CD4-positive, alpha-beta memory T cell (primary cell): ENCODE measurements around the gene ENPP4. TPM values are rescaled to one million over a fixed set of nuclear protein-coding genes. Genes with fewer than 3 reads are reported as not detected.
"Not testable (repeated sequence)": the region's sequence is repeated elsewhere in the genome, so short reads cannot be mapped to it uniquely, and the experiment has no call there.

Experiments used
- CTCF ChIA-PET: fragments of 350-600 bp; sonication (Branson Sonifier 250); formaldehyde crosslinking; loops from one replicate; lab custom pipeline; 2021; ENCODE audit warnings: inconsistent platforms; ENCODE audit not compliant: partially characterized antibody; lab: Charles Lee
- POLR2A ChIA-PET: fragments of 350-600 bp; sonication (Branson Sonifier 250); formaldehyde crosslinking; loops from one replicate; lab custom pipeline; 2021; ENCODE audit not compliant: partially characterized antibody; lab: Charles Lee
- DNase-seq, 5 donors: peaks; one replicate each; pipeline versions ENCODE4 v3.0.0 to v3.0.0-alpha.2; 2020 to 2022; ENCODE audit warnings: mixed read lengths in 1 of 5
- H3K27ac ChIP-seq: one replicate; pipeline ENCODE4 v1.7.0; 2013; ENCODE audit warnings: low read depth, low read length
- H3K27me3 ChIP-seq: 2 replicates; pipeline ENCODE4 v1.7.0; 2013; ENCODE audit warnings: mild to moderate bottlenecking, low read length, moderate library complexity; ENCODE audit not compliant: insufficient read depth
- H3K36me3 ChIP-seq: 2 replicates; pipeline ENCODE4 v1.7.0; 2013; ENCODE audit warnings: mild to moderate bottlenecking, low read length, moderate library complexity; ENCODE audit not compliant: insufficient read depth
- H3K4me1 ChIP-seq: 2 replicates; pipeline ENCODE4 v1.7.0; 2013; ENCODE audit warnings: mild to moderate bottlenecking, low read length, moderate library complexity; ENCODE audit not compliant: insufficient read depth
- H3K4me3 ChIP-seq, 2 donors: one replicate each; pipeline ENCODE4 v1.7.0; 2013; ENCODE audit warnings: low read length in 2 of 2, mild to moderate bottlenecking in 1 of 2
- H3K9me3 ChIP-seq, 2 donors: one replicate each; pipeline ENCODE4 v1.7.0; 2013; ENCODE audit warnings: low read length in 2 of 2, control low read depth in 1 of 2; ENCODE audit not compliant: control insufficient read depth in 1 of 2
- H3K27ac Mint-ChIP-seq, 7 donors: one replicate each; pipeline ENCODE4 v1.8.0; 2020 to 2021; ENCODE audit warnings: mixed read lengths in 7 of 7, mild to moderate bottlenecking in 6 of 7, inconsistent platforms in 3 of 7, moderate library complexity in 3 of 7
- H3K27me3 Mint-ChIP-seq, 2 donors: one replicate each; pipeline ENCODE4 v1.8.0; 2020 to 2021; ENCODE audit warnings: mixed read lengths in 2 of 2
- H3K36me3 Mint-ChIP-seq, 2 donors: one replicate each; pipeline ENCODE4 v1.8.0; 2020 to 2021; ENCODE audit warnings: mixed read lengths in 2 of 2, inconsistent platforms in 1 of 2, mild to moderate bottlenecking in 1 of 2
- H3K4me1 Mint-ChIP-seq, 4 donors: one replicate each; pipeline ENCODE4 v1.8.0; 2020 to 2021; ENCODE audit warnings: mixed read lengths in 4 of 4, mild to moderate bottlenecking in 1 of 4
- H3K4me3 Mint-ChIP-seq, 8 donors: one replicate each; pipeline ENCODE4 v1.8.0; 2020 to 2021; ENCODE audit warnings: mixed read lengths in 8 of 8, mild to moderate bottlenecking in 7 of 8, moderate library complexity in 6 of 8, inconsistent platforms in 3 of 8
- H3K9me3 Mint-ChIP-seq, 8 donors: one replicate each; pipeline ENCODE4 v1.8.0; 2020 to 2021; ENCODE audit warnings: mixed read lengths in 8 of 8, mild to moderate bottlenecking in 5 of 8, inconsistent platforms in 3 of 8, moderate library complexity in 1 of 8
- intact Hi-C: fragments of 100-400 bp; cut with micrococcal nuclease; formaldehyde crosslinking; loops from one replicate; pipeline ENCODE4 v1.15.1; 2023
- polyA plus RNA-seq, 2 donors: library from polyadenylated mRNA; unstranded; fragments of 300-500 nt; fragmentation: Illumina TruSeq; gene quantifications; one replicate each; pipeline ENCODE4 v1.2.3, GENCODE V29; 2021
- total RNA-seq, 2 experiments: library from RNA; stranded (reverse); gene quantifications; one replicate each; pipeline ENCODE4 v1.2.3, GENCODE V29; 2021

ENPP4 gene
- total and polyA plus RNA-seq, 4 experiments from 2014 or later: 3.2 to 11.1 (median 7.7) TPM

DNA sequence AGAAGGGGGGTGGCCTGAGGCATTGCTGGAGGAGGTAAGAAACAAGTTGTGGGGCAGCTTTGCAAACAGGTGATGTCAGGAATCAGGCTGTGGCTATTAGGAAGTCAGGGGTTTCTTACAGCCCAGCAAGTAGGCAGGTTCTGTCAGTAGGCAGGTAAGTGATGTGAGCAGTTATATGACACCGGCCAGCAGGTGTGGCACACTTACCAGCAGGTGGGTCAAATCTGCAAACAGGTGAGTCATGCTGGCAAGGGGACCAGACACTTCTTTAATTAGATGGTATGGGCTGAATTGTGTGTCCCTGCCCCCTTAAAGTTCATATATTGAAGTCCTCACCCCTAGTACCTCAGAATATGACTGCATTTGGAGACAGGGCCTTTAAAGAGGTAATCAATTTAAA, 16.4 kb upstream of the ENPP4 start:
- Mint-ChIP-seq H3K4me1 (peaks cover 0 to 3% (median under 1%) of the 10 kb centered on the region in 4 donors), H3K4me3 (no peak overlapping the region), H3K9me3 (peaks cover 0 to 29% (median 9%) of the 10 kb centered on the region in 8 donors), H3K36me3 (peaks cover 19 to 20% of the 10 kb centered on the region in 2 donors), H3K27ac (peak overlapping the region in 1 of 7 donors; percentile 13), H3K27me3 (no peaks in the 10 kb centered on the region)
- Histone ChIP-seq H3K9me3 (no peaks in the 10 kb centered on the region), H3K27ac (no peak overlapping the region), H3K4me3 (no peak overlapping the region), H3K27me3 (no peaks in the 10 kb centered on the region), H3K4me1 (no peaks in the 10 kb centered on the region), H3K36me3 (no peaks in the 10 kb centered on the region)
- intact Hi-C loops: no loop called here
- DNase-seq: no peak
- POLR2A ChIA-PET: no interaction called here
- CTCF ChIA-PET: interaction anchor here (1.6 kb wide), 1 partner anchor 23 kb away, joined by 4 read pairs; no protein-coding TSS in a partner anchor

- H3K4me1 ChIP-seq: peaks cover 9% of the 10 kb centered on the region
- H3K4me1 Mint-ChIP-seq: peaks cover 8 to 23% (median 18%) of the 10 kb centered on the region in 4 donors
- no peak overlapping the region for H3K4me3 ChIP-seq
- no peaks in the 10 kb centered on the region for H3K27me3 Mint-ChIP-seq
- H3K27ac ChIP-seq: no peak overlapping the region
- H3K36me3 ChIP-seq: no peaks in the 10 kb centered on the region
- H3K4me3 Mint-ChIP-seq: no peak overlapping the region
- H3K27ac Mint-ChIP-seq: no peak overlapping the region
- H3K36me3 Mint-ChIP-seq: peaks cover 12 to 15% of the 10 kb centered on the region in 2 donors
- H3K9me3 ChIP-seq: no peaks in the 10 kb centered on the region
- ChIA-PET CTCF (interaction anchor here (1.2 to 1.4 kb wide), 2 partner anchors 15 to 25 kb away, joined by 3 to 5 read pairs; no protein-coding TSS in a partner anchor), POLR2A (no interaction called here)
- H3K27me3 ChIP-seq: no peaks in the 10 kb centered on the region
- intact Hi-C loops: no loop called here
- peaks cover 0 to 23% (median 12%) of the 10 kb centered on the region in 8 donors for H3K9me3 Mint-ChIP-seq
- DNase-seq: no peak
Observed at GRCh38 chr6:46115634-46116033, 14.2 kb upstream of the ENPP4 start.

DNA sequence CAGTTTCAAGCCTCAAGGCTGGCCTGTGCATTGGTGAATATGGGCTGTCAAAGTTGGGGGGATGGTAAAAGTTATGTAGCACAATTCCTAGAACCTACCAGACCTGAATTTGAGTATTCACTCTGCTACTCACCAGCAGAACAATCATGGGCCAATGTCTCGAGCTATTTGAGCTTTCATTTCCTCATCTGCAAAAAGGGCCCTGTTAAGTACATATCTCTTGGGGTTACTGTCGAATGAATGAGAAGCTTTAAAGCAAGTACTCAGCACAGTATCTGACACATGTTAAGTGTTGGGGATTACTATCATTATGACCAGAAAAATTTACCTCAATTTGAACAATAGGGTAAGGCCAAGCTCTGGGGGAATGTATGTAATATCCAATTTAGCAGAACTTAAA, 13.5 kb upstream of the ENPP4 start:
- ChIA-PET POLR2A (no interaction called here), CTCF (interaction anchor here (1.2 to 1.4 kb wide), 2 partner anchors 14 to 26 kb away, joined by 3 to 5 read pairs; no protein-coding TSS in a partner anchor)
- peaks cover 13 to 14% of the 10 kb centered on the region in 2 donors for H3K36me3 Mint-ChIP-seq
- no peaks in the 10 kb centered on the region for H3K27me3 Mint-ChIP-seq
- peaks cover 0 to 21% (median 12%) of the 10 kb centered on the region in 8 donors for H3K9me3 Mint-ChIP-seq
- H3K27ac Mint-ChIP-seq: peak overlapping the region in 1 of 7 donors; percentile 8
- no peak overlapping the region for H3K4me3 Mint-ChIP-seq
- peaks cover 9% of the 10 kb centered on the region for H3K4me1 ChIP-seq
- H3K27me3 ChIP-seq: no peaks in the 10 kb centered on the region
- DNase-seq: no peak
- intact Hi-C loops: no loop called here
- H3K9me3 ChIP-seq: no peaks in the 10 kb centered on the region
- no peak overlapping the region for H3K4me3 ChIP-seq
- no peak overlapping the region for H3K27ac ChIP-seq
- H3K4me1 Mint-ChIP-seq: peaks cover 8 to 23% (median 18%) of the 10 kb centered on the region in 4 donors
- H3K36me3 ChIP-seq: no peaks in the 10 kb centered on the region

DNA sequence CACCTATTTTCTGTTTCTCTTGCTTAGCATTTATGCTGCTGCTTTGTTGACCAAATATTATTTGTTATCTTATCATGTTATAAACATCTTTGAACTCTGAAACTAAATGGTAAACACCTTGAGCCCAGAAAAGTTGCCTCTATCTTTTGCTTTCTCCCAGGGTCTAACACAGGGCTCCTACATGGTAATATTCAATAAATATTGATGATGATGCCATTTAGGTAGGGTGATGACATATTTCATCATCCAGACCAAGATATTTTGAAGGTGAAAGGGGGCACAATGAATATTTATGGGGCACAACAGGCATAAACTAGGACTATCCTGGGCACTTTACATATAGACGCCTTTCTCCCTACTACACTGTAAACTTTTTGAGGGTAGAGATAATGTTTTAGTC, 11.6 kb upstream of the ENPP4 start:
- Histone ChIP-seq H3K27ac (no peak overlapping the region), H3K4me1 (peaks cover 9% of the 10 kb centered on the region), H3K27me3 (no peaks in the 10 kb centered on the region), H3K9me3 (no peaks in the 10 kb centered on the region), H3K4me3 (no peak overlapping the region), H3K36me3 (no peaks in the 10 kb centered on the region)
- peaks cover 17 to 18% of the 10 kb centered on the region in 2 donors for H3K36me3 Mint-ChIP-seq
- H3K4me1 Mint-ChIP-seq: peaks cover 9 to 23% (median 18%) of the 10 kb centered on the region in 4 donors
- ChIA-PET CTCF (no interaction called here), POLR2A (no interaction called here)
- no peak overlapping the region for H3K4me3 Mint-ChIP-seq
- peaks cover 0 to 22% (median 13%) of the 10 kb centered on the region in 8 donors for H3K9me3 Mint-ChIP-seq
- intact Hi-C loops: no loop called here
- H3K27ac Mint-ChIP-seq: no peak overlapping the region
- no peak for DNase-seq
- H3K27me3 Mint-ChIP-seq: no peaks in the 10 kb centered on the region

DNA sequence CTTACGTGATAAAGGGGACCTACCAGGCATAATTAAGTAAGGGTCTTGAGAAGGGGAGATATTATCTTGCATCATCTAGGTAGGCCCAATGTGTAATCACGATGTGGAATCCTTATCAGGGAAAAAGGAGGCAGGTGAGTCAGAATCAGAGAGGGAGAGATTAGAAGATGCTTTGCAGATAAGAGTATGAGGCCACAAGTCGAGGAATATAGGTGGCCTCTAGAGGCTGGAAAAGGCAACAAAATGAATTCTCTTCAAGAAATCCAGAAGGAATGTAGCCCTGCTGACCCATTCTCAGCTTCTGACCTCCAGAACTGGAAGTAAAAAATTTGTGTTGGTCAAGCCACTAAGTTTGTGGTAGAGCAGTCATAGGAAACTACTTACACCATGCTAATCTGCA, 11.0 kb upstream of the ENPP4 start:
- Histone ChIP-seq H3K27ac (no peak overlapping the region), H3K36me3 (no peaks in the 10 kb centered on the region), H3K4me3 (no peak overlapping the region), H3K4me1 (peaks cover 9% of the 10 kb centered on the region), H3K9me3 (no peaks in the 10 kb centered on the region), H3K27me3 (no peaks in the 10 kb centered on the region)
- Mint-ChIP-seq H3K4me1 (peaks cover 9 to 23% (median 18%) of the 10 kb centered on the region in 4 donors), H3K4me3 (no peak overlapping the region), H3K36me3 (peaks cover 15 to 16% of the 10 kb centered on the region in 2 donors), H3K27me3 (no peaks in the 10 kb centered on the region), H3K27ac (no peak overlapping the region), H3K9me3 (peaks cover 0 to 22% (median 13%) of the 10 kb centered on the region in 8 donors)
- intact Hi-C loops: no loop called here
- no peak for DNase-seq
- CTCF ChIA-PET: interaction anchor here (1.3 kb wide), 1 partner anchor 29 kb away, joined by 4 read pairs; no protein-coding TSS in a partner anchor
- POLR2A ChIA-PET: interaction anchor here (2.1 kb wide), 1 partner anchor 11 kb away, joined by 9 read pairs; the partner anchor contains the start of gene ENPP4

GRCh38 chr6:46119679-46120078, 10.1 kb upstream of the ENPP4 start:
- POLR2A ChIA-PET: interaction anchor here (2.1 kb wide), 1 partner anchor 10 kb away, joined by 9 read pairs; the partner anchor contains the start of gene ENPP4
- H3K4me1 ChIP-seq, H3K27ac ChIP-seq, H3K4me3 ChIP-seq, H3K36me3 ChIP-seq, intact Hi-C loops, H3K9me3 ChIP-seq, H3K27ac Mint-ChIP-seq, H3K27me3 ChIP-seq, H3K27me3 Mint-ChIP-seq: not testable (repeated sequence)
- CTCF ChIA-PET: interaction anchor here (1.3 kb wide), 1 partner anchor 30 kb away, joined by 4 read pairs; no protein-coding TSS in a partner anchor
- Mint-ChIP-seq H3K4me3 (peak overlapping the region in 5 of 8 donors; percentile 17 to 58 (median 50)), H3K36me3 (peaks cover 15 to 16% of the 10 kb centered on the region in 2 donors), H3K4me1 (peaks cover 9 to 23% (median 18%) of the 10 kb centered on the region in 4 donors), H3K9me3 (peaks cover 0 to 22% (median 13%) of the 10 kb centered on the region in 8 donors)
- DNase-seq: peak in 2 of 5 donors; percentile 6 to 9

DNA sequence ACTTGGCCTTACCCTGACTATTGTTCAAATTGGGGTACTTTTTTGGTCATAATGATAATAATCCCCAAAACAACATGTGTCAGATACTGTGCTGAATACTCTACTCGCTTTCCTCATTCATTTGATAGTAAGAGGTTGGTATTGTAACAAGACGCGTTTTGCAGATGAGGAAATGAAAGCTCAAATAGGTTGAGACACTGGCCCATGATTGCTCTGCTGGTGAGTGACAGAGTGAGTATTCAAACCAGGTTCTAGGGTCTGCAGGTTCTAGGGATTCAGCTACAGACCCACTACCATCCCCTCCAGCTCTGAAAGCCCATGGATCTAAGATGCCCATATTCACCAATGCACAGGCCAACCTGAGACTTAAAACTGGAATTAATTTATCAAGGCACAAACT, 1.3 kb upstream of the ENPP4 start:
- no peaks in the 10 kb centered on the region for H3K36me3 ChIP-seq
- Mint-ChIP-seq H3K9me3 (no peaks in the 10 kb centered on the region), H3K4me3 (peak overlapping the region; percentile 93 to 98 (median 98)), H3K27me3 (no peaks in the 10 kb centered on the region), H3K36me3 (peaks cover 0 to 12% of the 10 kb centered on the region in 2 donors), H3K4me1 (peaks cover 25 to 46% (median 33%) of the 10 kb centered on the region in 4 donors), H3K27ac (peak overlapping the region in 5 of 7 donors; percentile 52 to 89 (median 67))
- no peak overlapping the region for H3K27ac ChIP-seq
- peak overlapping the region in 1 of 2 donors; percentile 17 for H3K4me3 ChIP-seq
- CTCF ChIA-PET: interaction anchor here (0.8 to 3.2 kb wide), 6 partner anchors 10 to 198 kb away, joined by 3 to 18 read pairs (median 6); no protein-coding TSS in a partner anchor
- H3K27me3 ChIP-seq: no peaks in the 10 kb centered on the region
- no peaks in the 10 kb centered on the region for H3K9me3 ChIP-seq
- H3K4me1 ChIP-seq: peaks cover 30% of the 10 kb centered on the region
- DNase-seq: no peak
- POLR2A ChIA-PET: interaction anchor here (2.3 to 2.7 kb wide), 2 partner anchors 42 to 114 kb away, joined by 10 to 15 read pairs; partner anchors contain the start of genes CLIC5 and ENPP5
- intact Hi-C loops: loop anchor here (2.0 kb wide), 2 partner anchors 38 to 42 kb away; partner anchors contain the start of gene ENPP5
